Neural progenitor cell (in vitro differentiated cells): Measurements from ENCODE around the gene HIGD1C. TPM values are rescaled to one million over a fixed set of nuclear protein-coding genes. Genes with fewer than 3 reads are reported as not detected.

Experiments
- DNase-seq: peaks from one replicate; pipeline ENCODE4 v3.0.0-alpha.2; 2016; ENCODE audit warnings: low spot score
- H2AFZ ChIP-seq: fragments of 200-600 bp; sonication (generic); replicated peaks from 2 replicates; pipeline ENCODE4 v1.6.1; 2016; ENCODE audit warnings: antibody characterized with exemption
- H3F3A ChIP-seq: fragments of 200-600 bp; sonication (generic); 2 replicates; pipeline ENCODE4 v1.6.1; 2016; ENCODE audit warnings: antibody characterized with exemption, low read depth
- H3K27ac ChIP-seq: fragments of 200-600 bp; sonication (generic); 2 replicates; pipeline ENCODE4 v1.5.1; 2016; ENCODE audit warnings: mild to moderate bottlenecking
- H3K27me3 ChIP-seq: fragments of 200-600 bp; sonication (generic); 2 replicates; pipeline ENCODE4 v1.6.1; 2016; ENCODE audit warnings: mild to moderate bottlenecking, moderate library complexity
- H3K36me3 ChIP-seq: fragments of 200-600 bp; sonication (generic); 2 replicates; pipeline ENCODE4 v1.5.1; 2016
- H3K4me1 ChIP-seq: fragments of 200-600 bp; sonication (generic); 2 replicates; pipeline ENCODE4 v1.6.1; 2016; ENCODE audit warnings: mixed run types
- H3K4me2 ChIP-seq: fragments of 200-600 bp; sonication (generic); 2 replicates; pipeline ENCODE4 v1.6.1; 2016
- H3K4me3 ChIP-seq: fragments of 200-600 bp; sonication (generic); 2 replicates; pipeline ENCODE4 v1.5.1; 2016
- H3K79me2 ChIP-seq: fragments of 200-600 bp; sonication (generic); 2 replicates; pipeline ENCODE4 v1.6.1; 2016; ENCODE audit warnings: low read depth
- H3K9ac ChIP-seq: fragments of 200-600 bp; sonication (generic); 2 replicates; pipeline ENCODE4 v1.6.1; 2016
- H3K9me3 ChIP-seq: fragments of 200-600 bp; sonication (generic); 2 replicates; pipeline ENCODE4 v1.5.1; 2016; ENCODE audit warnings: low read depth
- H4K20me1 ChIP-seq: fragments of 200-600 bp; sonication (generic); 2 replicates; pipeline ENCODE4 v1.6.1; 2016; ENCODE audit warnings: low read depth
- H3K27ac Mint-ChIP-seq: 3 replicates; pipeline ENCODE4 v1.8.0; 2021; ENCODE audit warnings: mixed read lengths
- H3K27me3 Mint-ChIP-seq: 2 replicates; pipeline ENCODE4 v1.8.0; 2022; ENCODE audit warnings: low read depth, mild to moderate bottlenecking, inconsistent platforms, moderate library complexity, mixed read lengths; ENCODE audit not compliant: insufficient read depth
- H3K36me3 Mint-ChIP-seq: 3 replicates; pipeline ENCODE4 v1.8.0; 2021; ENCODE audit warnings: mixed read lengths
- H3K4me1 Mint-ChIP-seq: 3 replicates; pipeline ENCODE4 v1.8.0; 2021; ENCODE audit warnings: mixed read lengths
- H3K4me3 Mint-ChIP-seq: 3 replicates; pipeline ENCODE4 v1.8.0; 2021; ENCODE audit warnings: mild to moderate bottlenecking, moderate library complexity, mixed read lengths
- H3K9me3 Mint-ChIP-seq: 3 replicates; pipeline ENCODE4 v1.8.0; 2020; ENCODE audit warnings: mixed read lengths
- CTCF ChIP-seq: fragments of 200-600 bp; sonication (generic); IDR thresholded peaks from 2 replicates; pipeline ENCODE4 v1.5.1; 2017; ENCODE audit warnings: antibody characterized with exemption, mild to moderate bottlenecking
- EZH2 ChIP-seq: fragments of 200-600 bp; sonication (generic); IDR thresholded peaks from 2 replicates; pipeline ENCODE4 v1.6.1; 2017; ENCODE audit warnings: antibody characterized with exemption, mild to moderate bottlenecking, moderate library complexity
- EZH2phosphoT487 ChIP-seq: fragments of 200-600 bp; sonication (generic); IDR thresholded peaks from 2 replicates; pipeline ENCODE4 v1.6.1; 2017; ENCODE audit warnings: antibody characterized with exemption
- total RNA-seq: library from RNA; depleted of rRNA; stranded (reverse); fragments of >200 nt; gene quantifications from 2 replicates; pipeline ENCODE4 v1.2.3, GENCODE V29; 2015; ENCODE audit warnings: low replicate concordance

The HIGD1C gene
- total RNA-seq, 1 donor from 2014 or later: not detected

GRCh38 chr12:50979369-50980052, 27.2 kb downstream of the HIGD1C start:
- TF ChIP-seq EZH2phosphoT487 (no peak), EZH2 (no peak), CTCF (no peak)
- peaks cover 13% of the 10 kb centered on the region for H3K36me3 Mint-ChIP-seq
- peaks cover 6% of the 10 kb centered on the region for H3K4me1 Mint-ChIP-seq
- no peaks in the 10 kb centered on the region for H3K36me3 ChIP-seq
- H3F3A ChIP-seq: no peaks in the 10 kb centered on the region
- no peaks in the 10 kb centered on the region for H3K79me2 ChIP-seq
- H2AFZ ChIP-seq: no peak overlapping the region
- H3K9ac ChIP-seq: no peak overlapping the region
- H3K9me3 Mint-ChIP-seq: peaks cover 3% of the 10 kb centered on the region
- H3K4me3 ChIP-seq: no peak overlapping the region
- no peaks in the 10 kb centered on the region for H3K9me3 ChIP-seq
- H3K27me3 Mint-ChIP-seq: no peaks in the 10 kb centered on the region
- H3K4me1 ChIP-seq: no peaks in the 10 kb centered on the region
- no peaks in the 10 kb centered on the region for H3K27me3 ChIP-seq
- no peak overlapping the region for H3K4me2 ChIP-seq
- H3K27ac ChIP-seq: peak overlapping the region; percentile 55
- no peaks in the 10 kb centered on the region for H4K20me1 ChIP-seq
- H3K4me3 Mint-ChIP-seq: no peak overlapping the region
- no peak overlapping the region for H3K27ac Mint-ChIP-seq
- no peak for DNase-seq

GRCh38 chr12:50980545-50980944, 28.2 kb downstream of the HIGD1C start:
- Histone ChIP-seq H3K36me3 (no peaks in the 10 kb centered on the region), H4K20me1 (no peaks in the 10 kb centered on the region), H3F3A (no peaks in the 10 kb centered on the region), H3K9ac (no peak overlapping the region), H3K9me3 (no peaks in the 10 kb centered on the region), H3K4me3 (no peak overlapping the region), H3K79me2 (no peaks in the 10 kb centered on the region), H2AFZ (no peak overlapping the region), H3K4me1 (no peaks in the 10 kb centered on the region), H3K27ac (no peak overlapping the region), H3K27me3 (no peaks in the 10 kb centered on the region), H3K4me2 (no peak overlapping the region)
- H3K4me3 Mint-ChIP-seq: no peak overlapping the region
- peaks cover 10% of the 10 kb centered on the region for H3K36me3 Mint-ChIP-seq
- H3K27me3 Mint-ChIP-seq: no peaks in the 10 kb centered on the region
- no peak for TF ChIP-seq CTCF
- no peak for TF ChIP-seq EZH2
- TF ChIP-seq EZH2phosphoT487: no peak
- peaks cover 6% of the 10 kb centered on the region for H3K4me1 Mint-ChIP-seq
- H3K27ac Mint-ChIP-seq: no peak overlapping the region
- no peak for DNase-seq
- peaks cover 3% of the 10 kb centered on the region for H3K9me3 Mint-ChIP-seq

GRCh38 chr12:50981319-50982239, 29.2 kb downstream of the HIGD1C start:
- peaks cover 4% of the 10 kb centered on the region for H3K36me3 Mint-ChIP-seq
- no peak overlapping the region for H3K4me3 Mint-ChIP-seq
- H3K79me2 ChIP-seq: no peaks in the 10 kb centered on the region
- H3K9me3 Mint-ChIP-seq: peaks cover 1% of the 10 kb centered on the region
- no peak for TF ChIP-seq CTCF
- no peak for TF ChIP-seq EZH2phosphoT487
- no peak for TF ChIP-seq EZH2
- H3K4me1 ChIP-seq: no peaks in the 10 kb centered on the region
- H3K27me3 ChIP-seq: no peaks in the 10 kb centered on the region
- no peaks in the 10 kb centered on the region for H3F3A ChIP-seq
- H3K4me2 ChIP-seq: no peak overlapping the region
- H3K9ac ChIP-seq: no peak overlapping the region
- no peak for DNase-seq
- no peaks in the 10 kb centered on the region for H3K9me3 ChIP-seq
- H3K27ac ChIP-seq: peak overlapping the region; percentile 14
- H2AFZ ChIP-seq: no peak overlapping the region
- no peaks in the 10 kb centered on the region for H3K27me3 Mint-ChIP-seq
- H3K36me3 ChIP-seq: no peaks in the 10 kb centered on the region
- H3K4me3 ChIP-seq: no peak overlapping the region
- peaks cover 6% of the 10 kb centered on the region for H3K4me1 Mint-ChIP-seq
- H4K20me1 ChIP-seq: no peaks in the 10 kb centered on the region
- H3K27ac Mint-ChIP-seq: no peak overlapping the region
